Mesenteric fat pad (tissue), 1 donor: ENCODE results near the gene FANCE. TPM values are rescaled to one million over a fixed set of nuclear protein-coding genes. Genes with fewer than 3 reads are reported as not detected.

Experiments
- DNase-seq: peaks from one replicate; pipeline ENCODE4 v3.0.0-alpha.2; 2020; ENCODE audit warnings: low spot score
- total RNA-seq: library from RNA; stranded (reverse); fragmentation: NEBNext Ultra II Directional; extraction: Animal tissue kit (Norgen Biotek cat#: 25700); gene quantifications from one replicate; pipeline ENCODE4 v1.2.1, GENCODE V29; 2021
- donor health status: DM: yes; HTN: yes; CAD: no.

Gene FANCE
- total RNA-seq, 1 donor from 2014 or later = 1.9 TPM

GRCh38 chr6:35483893-35484645 is 31.9 kb downstream of the FANCE start:
- DNase-seq = no peak

DNA sequence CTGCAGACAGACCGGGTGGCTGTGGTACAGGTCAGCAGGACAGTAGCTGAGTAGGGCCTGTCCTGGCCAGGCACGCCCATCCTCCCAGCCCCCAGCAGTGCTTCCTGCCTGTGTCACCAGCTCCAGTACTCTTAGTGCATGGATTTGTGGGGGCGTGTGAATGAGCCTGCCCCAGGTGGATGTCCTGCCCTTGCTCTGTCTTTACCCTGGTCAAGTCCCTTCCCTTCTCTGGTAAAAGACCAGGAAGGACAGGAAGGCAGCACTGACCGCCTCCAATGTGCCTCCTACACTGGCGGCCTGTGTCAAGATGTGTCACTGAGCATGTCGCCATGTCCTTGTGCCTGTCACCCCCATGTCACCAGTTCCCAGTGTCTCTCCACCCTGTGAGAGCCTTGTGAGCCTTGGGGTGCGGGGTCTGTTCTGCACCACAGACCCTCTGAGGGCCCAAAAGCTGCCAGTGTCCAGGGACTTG is 32.8 kb downstream of the FANCE start:
- DNase-seq = no peak

GRCh38 chr6:35485402-35485877 is 33.3 kb downstream of the FANCE start:
- DNase-seq = no peak

DNA sequence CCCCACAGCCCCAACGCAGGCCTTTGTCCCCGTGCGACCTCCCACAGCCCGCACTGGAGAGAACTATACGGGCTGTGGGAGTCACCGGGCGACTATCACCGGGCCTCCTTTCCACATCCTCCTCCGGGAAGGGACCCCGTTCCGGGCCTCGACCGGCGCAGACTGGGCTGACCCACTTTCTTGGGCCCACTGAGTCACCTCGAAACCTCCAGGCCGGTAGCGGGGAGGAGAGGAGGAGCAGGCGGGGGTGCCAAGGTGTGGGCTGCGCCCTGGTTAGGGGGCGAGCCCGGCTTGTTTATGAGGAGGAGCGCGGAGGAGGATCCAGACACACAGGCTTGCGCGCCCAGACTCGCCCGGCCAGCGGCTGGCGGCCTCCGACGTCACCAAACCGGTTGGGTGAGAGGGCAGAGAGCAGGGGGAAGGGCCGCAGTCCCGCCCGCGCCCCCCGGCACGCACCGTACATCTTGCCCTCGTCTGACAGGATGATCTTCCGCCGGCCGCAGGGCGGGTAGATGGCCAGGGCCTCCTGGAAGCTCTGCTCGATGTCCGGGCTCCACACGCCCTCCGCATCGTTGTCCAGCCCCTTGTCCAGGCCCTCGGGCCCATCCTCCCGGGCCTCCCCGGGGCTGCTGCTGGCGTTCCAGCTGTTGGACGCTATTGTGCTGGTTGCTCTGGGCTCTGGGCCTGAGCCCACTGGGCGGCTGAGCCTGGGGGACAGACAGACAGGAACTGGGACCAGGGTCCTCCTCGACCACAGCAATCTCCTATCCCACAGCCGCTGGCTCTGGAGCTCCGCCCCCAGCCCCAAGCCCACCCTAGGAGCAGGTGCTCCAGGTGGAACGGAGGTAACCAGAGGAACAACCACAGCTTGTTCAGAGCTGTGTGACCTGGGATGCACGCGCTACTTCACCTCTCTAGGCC is 34.1 kb downstream of the FANCE start:
- no peak for DNase-seq

GRCh38 chr6:35487658-35488516 is 35.7 kb downstream of the FANCE start:
- no peak for DNase-seq

DNA sequence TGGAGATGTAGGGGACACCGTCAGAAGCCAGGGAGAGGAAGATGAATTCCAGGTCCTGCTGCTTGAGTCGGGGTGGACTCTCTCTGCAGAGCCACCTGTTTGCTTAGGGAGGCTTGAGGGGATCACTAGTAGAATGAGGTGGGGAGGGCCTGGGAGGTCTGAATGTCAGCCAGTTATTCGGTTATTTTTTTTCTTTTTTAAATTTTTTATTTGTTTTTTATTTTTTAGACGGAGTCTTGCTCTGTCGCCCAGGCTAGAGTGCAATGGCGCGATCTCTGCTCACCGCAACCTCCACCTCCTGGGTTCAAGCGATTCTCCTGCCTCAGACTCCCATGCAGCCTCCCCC is 36.4 kb downstream of the FANCE start:
- no peak for DNase-seq

DNA sequence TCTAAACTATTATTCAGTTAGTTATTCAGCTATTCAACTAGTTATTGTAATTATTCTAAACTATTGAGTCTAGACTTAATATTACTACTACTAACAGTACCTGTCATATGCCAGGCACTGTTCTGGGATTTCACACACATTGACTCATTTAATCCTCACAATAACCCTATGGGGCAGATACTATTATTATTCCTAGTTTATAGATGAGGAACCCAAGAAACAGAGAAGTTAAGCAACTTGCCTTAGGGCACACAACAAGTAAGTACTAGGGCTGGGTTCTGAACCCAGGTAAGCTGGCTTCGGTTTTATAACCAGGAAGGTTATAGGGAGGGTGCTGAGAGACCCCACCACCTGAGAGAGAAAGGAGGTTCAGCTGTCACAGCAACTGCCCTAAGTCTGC is 36.9 kb downstream of the FANCE start:
- no peak for DNase-seq

- no peak for DNase-seq
Measured at GRCh38 chr6:35489995-35490791, 38.1 kb downstream of the FANCE start.

DNA sequence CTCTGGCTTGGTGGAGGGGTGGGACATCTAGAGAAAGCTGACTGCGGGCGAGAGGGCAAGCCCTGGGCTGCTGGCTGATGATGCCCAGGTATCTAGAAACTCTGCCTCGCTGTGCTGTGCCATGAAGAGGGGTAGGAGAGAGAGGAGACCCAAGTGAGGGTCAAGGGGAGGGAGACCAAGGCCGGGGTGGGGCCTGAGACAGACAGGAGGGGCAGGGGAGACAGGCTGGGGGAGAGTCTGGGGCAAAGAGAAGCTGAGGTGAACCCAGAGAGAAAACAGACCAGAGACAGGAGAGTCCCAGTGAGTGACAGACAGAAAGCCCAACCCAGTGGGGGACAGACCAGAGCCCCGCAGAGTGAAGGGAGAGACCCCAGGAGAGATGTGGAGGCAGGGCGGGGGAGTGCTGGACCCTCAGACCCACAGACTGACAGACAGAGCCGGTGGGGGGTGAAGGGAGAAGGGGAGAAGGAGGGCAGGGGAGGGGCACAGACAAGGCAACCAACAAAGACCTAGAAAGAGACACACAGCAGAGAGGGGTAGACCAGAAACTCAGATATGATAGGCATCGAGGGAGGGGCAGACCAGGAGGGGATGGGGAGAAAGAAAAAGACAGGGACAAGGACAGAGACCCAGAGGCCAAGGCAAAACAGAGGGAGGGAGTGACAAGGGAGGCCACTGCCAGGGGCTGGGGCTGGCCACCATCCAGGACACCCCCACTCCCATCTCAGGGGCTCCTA is 38.9 kb downstream of the FANCE start:
- DNase-seq = no peak

DNA sequence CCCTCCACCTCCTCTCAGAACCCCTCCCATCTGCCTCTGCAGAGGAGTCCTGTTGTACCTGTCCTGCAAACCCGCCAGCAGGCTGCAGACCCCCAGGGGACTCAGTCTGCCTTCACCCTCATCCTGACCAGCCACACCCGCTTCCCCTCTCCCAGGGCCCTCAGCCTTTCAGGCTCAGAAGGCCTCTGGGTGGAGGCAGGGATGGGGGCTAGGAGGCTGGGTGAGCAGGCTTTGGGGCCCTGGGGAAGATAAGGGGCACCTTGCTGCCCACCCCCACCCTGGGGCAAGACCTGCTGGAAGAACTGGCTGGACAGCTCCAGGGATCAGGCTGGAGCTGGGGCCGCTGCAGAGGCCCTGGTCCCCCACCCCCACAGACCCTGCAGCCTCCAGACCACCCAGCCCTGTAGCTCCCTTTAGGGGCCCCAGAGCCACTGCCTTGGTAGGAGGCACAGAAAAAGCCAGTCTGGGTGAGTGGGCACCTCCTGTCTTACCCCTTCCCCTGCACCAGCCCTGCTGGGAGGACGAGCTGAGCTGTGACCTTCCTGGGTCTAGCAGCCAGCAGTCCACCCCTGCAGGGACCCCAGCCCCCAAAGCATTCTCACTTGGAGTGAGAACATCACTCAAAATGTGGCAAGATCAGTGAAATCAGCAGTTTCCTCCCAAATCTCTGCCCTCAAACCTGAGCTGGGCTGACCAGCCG is 39.6 kb downstream of the FANCE start:
- no peak for DNase-seq

GRCh38 chr6:35492258-35492973 is 40.3 kb downstream of the FANCE start:
- DNase-seq = no peak

DNA sequence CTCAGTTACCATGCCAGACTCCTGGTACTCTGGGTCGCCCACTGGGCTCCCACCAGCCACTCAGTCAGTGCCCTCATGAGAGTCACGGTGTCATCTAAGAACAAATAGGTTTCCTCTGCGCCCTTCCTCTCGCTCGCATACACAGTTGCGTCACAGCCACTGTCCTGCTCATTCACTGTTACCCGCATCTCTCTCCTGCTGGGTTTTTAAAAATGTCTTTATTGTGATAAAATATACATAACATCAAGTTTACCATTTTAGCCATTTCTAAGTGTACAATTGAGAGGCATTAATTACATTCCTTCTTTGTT is 40.8 kb downstream of the FANCE start:
- no peak for DNase-seq

- no peak for DNase-seq
Measured at GRCh38 chr6:35493307-35493983, 41.3 kb downstream of the FANCE start.

DNA sequence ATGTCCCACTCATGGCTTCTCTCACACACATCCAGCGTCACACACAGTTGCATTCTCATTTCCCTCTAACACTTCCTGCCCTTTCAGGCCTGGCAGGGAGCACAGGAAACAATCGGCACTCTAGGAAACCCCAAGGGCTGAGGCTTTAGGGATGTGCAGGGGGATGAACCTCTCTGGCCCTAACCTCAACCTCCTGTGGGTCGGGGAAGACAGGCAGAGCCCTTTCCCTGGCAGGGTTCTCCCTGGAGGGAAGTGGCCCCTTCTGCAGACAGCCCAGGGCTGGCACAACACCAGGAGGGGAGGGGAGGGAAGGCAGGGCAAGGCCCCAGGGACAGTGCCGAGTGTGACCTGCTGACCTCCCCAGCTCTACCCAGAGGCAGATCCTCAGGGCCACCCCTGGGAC is 42.0 kb downstream of the FANCE start:
- DNase-seq = no peak

DNA sequence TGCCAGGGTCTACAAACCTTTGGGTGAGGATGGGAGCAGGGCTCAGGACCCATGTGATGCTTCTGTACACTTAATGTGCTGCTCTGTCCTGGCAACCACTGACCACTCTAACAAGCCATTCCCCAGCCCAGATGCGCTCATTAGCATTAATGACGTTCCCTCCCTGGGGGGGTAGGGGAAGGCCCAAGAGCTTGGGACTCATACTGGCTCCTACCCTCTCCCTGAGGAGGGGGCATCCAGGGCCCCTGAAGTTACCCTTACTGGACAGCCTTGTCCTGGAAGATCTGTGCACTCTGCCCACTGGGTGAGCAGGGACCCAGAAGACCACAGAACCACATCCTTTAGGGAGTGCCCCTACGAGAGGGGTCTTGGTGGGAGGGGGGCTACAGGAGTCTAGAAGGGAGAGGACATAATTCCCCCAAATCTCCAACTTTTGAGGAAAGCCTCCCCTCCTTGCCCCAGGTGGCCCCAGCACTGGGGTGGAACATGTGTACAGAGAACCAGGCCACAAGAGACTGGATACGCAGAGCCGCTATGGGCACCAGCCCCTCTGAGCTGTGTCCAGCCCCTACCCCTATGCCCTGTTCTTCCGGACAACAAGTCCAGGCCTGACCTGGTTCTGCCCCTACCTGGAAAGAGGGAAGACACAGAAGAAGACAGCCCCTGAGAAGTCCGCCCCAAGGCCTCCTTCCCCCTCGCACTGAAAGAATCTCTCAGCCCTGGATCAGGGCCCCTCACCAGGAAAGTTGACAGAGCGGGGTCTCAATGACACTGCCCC is 43.3 kb downstream of the FANCE start:
- DNase-seq = no peak

DNA sequence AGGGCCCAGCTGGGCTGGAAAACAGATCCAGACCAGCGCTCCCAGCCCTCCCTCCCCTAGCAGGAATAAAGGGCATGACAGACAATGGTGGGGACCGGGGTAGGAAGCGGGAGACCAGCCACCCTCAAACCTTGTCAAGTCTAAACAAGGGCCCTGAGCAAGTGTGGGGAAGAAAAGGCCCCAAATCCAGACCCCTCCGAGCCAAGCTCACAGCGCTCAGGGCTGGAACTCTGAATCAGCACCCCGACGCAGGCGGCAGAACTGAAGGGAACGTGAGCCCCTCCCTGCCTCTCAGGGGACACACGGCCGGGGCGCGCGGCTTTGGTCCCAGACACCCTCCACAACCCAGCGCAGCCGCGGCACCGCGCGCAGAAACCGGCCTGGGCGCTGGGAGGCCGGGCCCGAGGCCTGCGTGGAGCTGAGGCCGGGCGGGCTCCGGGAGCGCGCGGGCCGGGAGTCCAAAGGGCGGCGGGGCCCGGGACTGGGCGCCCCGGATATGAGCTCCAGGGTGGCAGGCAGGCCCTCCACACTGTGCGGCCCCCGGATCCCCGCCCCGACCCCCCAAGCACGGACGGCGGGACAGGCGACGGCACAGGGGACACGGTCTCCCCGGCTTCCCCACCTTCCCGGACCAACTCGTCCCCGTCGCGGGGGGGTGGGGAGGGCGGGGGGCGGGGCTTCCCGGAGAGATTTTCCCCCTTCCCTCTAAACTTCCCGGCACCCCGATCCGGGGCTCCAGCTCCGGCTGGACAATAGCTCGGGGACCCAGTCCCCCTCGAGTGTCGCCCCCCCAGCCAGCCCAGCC is 44.1 kb downstream of the FANCE start:
- no peak for DNase-seq
